Endodermal cell (in vitro differentiated cells): ENCODE measurements around the gene CCDC91. TPM values are rescaled to one million over a fixed set of nuclear protein-coding genes. Genes with fewer than 3 reads are reported as not detected.

ENCODE experiments used
- DNase-seq: peaks from one replicate; pipeline ENCODE4 v3.0.0-alpha.2; 2017
- H3K27ac ChIP-seq: 2 replicates; pipeline ENCODE4 v1.5.1; 2013; ENCODE audit warnings: mild to moderate bottlenecking, low read depth, low read length, moderate library complexity
- H3K27me3 ChIP-seq: 2 replicates; pipeline ENCODE4 v1.6.1; 2013; ENCODE audit warnings: mild to moderate bottlenecking, low read length, moderate library complexity; ENCODE audit not compliant: insufficient read depth, control insufficient read depth, poor library complexity, severe bottlenecking
- H3K36me3 ChIP-seq: 2 replicates; pipeline ENCODE4 v1.7.0; 2013; ENCODE audit warnings: mild to moderate bottlenecking, low read length, moderate library complexity; ENCODE audit not compliant: control insufficient read depth, insufficient read depth
- H3K4me1 ChIP-seq: one replicate; pipeline ENCODE4 v1.7.0; 2013; ENCODE audit warnings: low read length; ENCODE audit not compliant: control insufficient read depth, insufficient read depth
- H3K4me3 ChIP-seq: 2 replicates; pipeline ENCODE4 v1.5.1; 2013; ENCODE audit warnings: mild to moderate bottlenecking, low read length, moderate library complexity
- H3K9ac ChIP-seq: 2 replicates; pipeline ENCODE4 v1.6.1; 2013; ENCODE audit warnings: mild to moderate bottlenecking, low read length, moderate library complexity; ENCODE audit not compliant: poor library complexity, severe bottlenecking; ENCODE audit errors: extremely low read depth
- H3K9me3 ChIP-seq: 2 replicates; pipeline ENCODE4 v1.6.1; 2013; ENCODE audit warnings: mild to moderate bottlenecking, low read length, moderate library complexity; ENCODE audit not compliant: control insufficient read depth
- H3K27ac Mint-ChIP-seq: 2 replicates; pipeline ENCODE4 v1.8.0; 2020; ENCODE audit warnings: mixed read lengths
- H3K27me3 Mint-ChIP-seq: 2 replicates; pipeline ENCODE4 v1.8.0; 2021; ENCODE audit warnings: mild to moderate bottlenecking, mixed read lengths; ENCODE audit not compliant: insufficient read depth
- H3K36me3 Mint-ChIP-seq: 2 replicates; pipeline ENCODE4 v1.8.0; 2020; ENCODE audit warnings: low read depth, mixed read lengths
- H3K4me1 Mint-ChIP-seq: 2 replicates; pipeline ENCODE4 v1.8.0; 2020; ENCODE audit warnings: mixed read lengths
- H3K4me3 Mint-ChIP-seq: 2 replicates; pipeline ENCODE4 v1.8.0; 2020; ENCODE audit warnings: mild to moderate bottlenecking, moderate library complexity, mixed read lengths
- H3K9me3 Mint-ChIP-seq: 2 replicates; pipeline ENCODE4 v1.8.0; 2020; ENCODE audit warnings: mild to moderate bottlenecking, mixed read lengths
- CTCF ChIP-seq: fragments of 200-600 bp; sonication (generic); conservative IDR thresholded peaks from 2 replicates; pipeline ENCODE4 v1.5.0; 2021; ENCODE audit warnings: antibody characterized with exemption, mild to moderate bottlenecking
- WGBS, 2 experiments: methylation state at CpG; one replicate each; pipeline versions ENCODE4 v1.1.5 to v1.1.7; 2013; ENCODE audit warnings: missing lambda C conversion rate in 2 of 2, mixed read lengths in 1 of 2; ENCODE audit not compliant: insufficient coverage in 1 of 2, insufficient read length in 1 of 2; 5-methylcytosine and 5-hydroxymethylcytosine counted together
- total RNA-seq, 2 donors: library from RNA; stranded (reverse); fragmentation: NEBNext Ultra II Directional in 1 of 2; extraction: Animal tissue kit (Norgen Biotek cat#: 25700) in 1 of 2; gene quantifications; 2 replicates in 1 of 2; 3 replicates in 1 of 2; pipeline ENCODE4 v1.2.1, GENCODE V29; 2021

CCDC91 gene
- total RNA-seq, 2 donors from 2014 or later, result 25.3 to 45.7 TPM

- Histone ChIP-seq H3K4me1 (no peaks in the 10 kb centered on the region), H3K4me3 (no peak overlapping the region), H3K36me3 (no peaks in the 10 kb centered on the region), H3K27me3 (no peaks in the 10 kb centered on the region), H3K9ac (no peak overlapping the region), H3K27ac (no peak overlapping the region), H3K9me3 (peaks cover 3% of the 10 kb centered on the region)
- peaks cover 9% of the 10 kb centered on the region for H3K36me3 Mint-ChIP-seq
- no peak overlapping the region for H3K4me3 Mint-ChIP-seq
- no peaks in the 10 kb centered on the region for H3K27me3 Mint-ChIP-seq
- TF ChIP-seq CTCF, result no peak
- peaks cover 3% of the 10 kb centered on the region for H3K9me3 Mint-ChIP-seq
- no peak for DNase-seq
- H3K27ac Mint-ChIP-seq, result no peak overlapping the region
- no peaks in the 10 kb centered on the region for H3K4me1 Mint-ChIP-seq
- 100% methylated on average over 2 of the region's 2 CpGs; no CpG with 5 or more reads in 1 of the 2 experiments for WGBS, 2 experiments
Observed at GRCh38 chr12:28346567-28346966, 156.3 kb downstream of the CCDC91 start.

GRCh38 chr12:28349196-28349595 lies 158.9 kb downstream of the CCDC91 start:
- peaks cover 29% of the 10 kb centered on the region for H3K36me3 Mint-ChIP-seq
- H3K27ac Mint-ChIP-seq, result no peak overlapping the region
- H3K27ac ChIP-seq, result no peak overlapping the region
- H3K9ac ChIP-seq, result no peak overlapping the region
- no peak overlapping the region for H3K4me3 ChIP-seq
- WGBS, 2 experiments, result 95% methylated on average over 2 of the region's 2 CpGs; no CpG with 5 or more reads in 1 of the 2 experiments
- DNase-seq, result no peak
- peaks cover 21% of the 10 kb centered on the region for H3K9me3 ChIP-seq
- TF ChIP-seq CTCF, result no peak
- H3K27me3 Mint-ChIP-seq, result no peaks in the 10 kb centered on the region
- no peak overlapping the region for H3K4me3 Mint-ChIP-seq
- H3K36me3 ChIP-seq, result no peaks in the 10 kb centered on the region
- peaks cover 18% of the 10 kb centered on the region for H3K9me3 Mint-ChIP-seq
- no peaks in the 10 kb centered on the region for H3K27me3 ChIP-seq
- H3K4me1 ChIP-seq, result no peaks in the 10 kb centered on the region
- H3K4me1 Mint-ChIP-seq, result no peaks in the 10 kb centered on the region

GRCh38 chr12:28350502-28350901 lies 160.2 kb downstream of the CCDC91 start:
- Histone ChIP-seq H3K27ac (no peak overlapping the region), H3K4me1 (no peaks in the 10 kb centered on the region), H3K4me3 (no peak overlapping the region), H3K9me3 (peaks cover 21% of the 10 kb centered on the region), H3K36me3 (no peaks in the 10 kb centered on the region), H3K27me3 (no peaks in the 10 kb centered on the region), H3K9ac (no peak overlapping the region)
- no peak for TF ChIP-seq CTCF
- H3K27ac Mint-ChIP-seq, result no peak overlapping the region
- DNase-seq, result no peak
- peaks cover 7% of the 10 kb centered on the region for H3K4me1 Mint-ChIP-seq
- 75 to 91% methylated on average over 1 of the region's 1 CpG for WGBS, 2 experiments
- H3K9me3 Mint-ChIP-seq, result peaks cover 18% of the 10 kb centered on the region
- H3K4me3 Mint-ChIP-seq, result no peak overlapping the region
- peaks cover 29% of the 10 kb centered on the region for H3K36me3 Mint-ChIP-seq
- H3K27me3 Mint-ChIP-seq, result no peaks in the 10 kb centered on the region
